Skin of body (tissue), 2 donors: ENCODE measurements around the gene NTF4. TPM values are rescaled to one million over a fixed set of nuclear protein-coding genes. Genes with fewer than 3 reads are reported as not detected.

Experiments
- DNase-seq: peaks from one replicate; lab custom pipeline; 2025; lab: John Stamatoyannopoulos, UW
- total RNA-seq: library from RNA; depleted of rRNA; stranded (reverse); fragments of >200 nt; gene quantifications from one replicate; pipeline ENCODE4 v1.2.3, GENCODE V29; 2014

The NTF4 gene
- total RNA-seq = 1.9 TPM

DNA sequence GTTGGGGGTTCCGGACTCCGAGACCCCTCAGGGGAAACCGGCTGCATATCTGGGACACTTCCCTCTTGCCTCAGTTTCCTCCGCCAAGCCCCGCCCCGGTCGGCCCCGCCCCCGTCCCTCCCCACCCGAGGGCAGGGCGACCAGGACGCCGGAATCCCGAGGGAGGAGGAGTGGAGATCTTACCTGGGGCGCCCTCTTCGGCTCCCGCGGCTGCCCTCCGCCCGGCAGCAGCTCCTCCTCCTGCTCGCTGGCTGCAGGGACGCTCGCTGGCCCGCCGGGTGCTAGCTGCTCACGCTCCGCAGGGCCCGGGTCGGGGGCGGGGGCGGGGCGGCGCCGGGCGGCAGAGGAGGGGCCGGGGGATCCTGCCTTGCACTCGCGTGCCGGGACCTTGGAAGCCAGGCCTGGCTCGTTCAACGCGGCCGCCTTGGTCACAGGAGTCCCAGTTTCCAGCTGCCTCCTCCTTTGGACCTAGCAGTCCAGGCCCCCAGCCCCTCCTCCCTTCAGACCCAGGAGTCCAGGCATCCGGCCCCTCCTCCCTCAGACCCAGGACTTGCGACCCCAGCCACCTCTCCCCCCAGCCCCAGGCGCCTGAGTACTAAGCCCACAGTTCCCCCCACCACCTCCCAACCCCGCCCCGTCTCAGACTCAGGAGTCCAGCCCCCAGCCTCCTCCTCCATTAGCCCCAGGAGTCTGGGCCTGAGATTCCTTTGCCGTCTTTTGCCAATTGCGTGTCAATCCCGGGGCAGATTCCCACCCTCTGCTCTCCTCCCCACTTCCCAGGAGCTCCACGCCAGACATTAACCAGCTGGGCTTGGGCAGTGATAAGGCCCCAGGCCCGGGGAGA, at the start of gene NTF4:
TSS of gene NTF4 (minus strand) at position 51 of the 844 bp plus-strand sequence. CDS start 2,821 bp downstream, outside the sequence.
- no peak for DNase-seq

- peak; percentile 39 for DNase-seq
Observed at GRCh38 chr19:49113762-49114629, 49.4 kb upstream of the NTF4 start, which contains the start of gene LIN7B. LIN7B (plus strand) TSS chr19:49114370; CDS start chr19:49114405, 35 bp downstream.

DNA sequence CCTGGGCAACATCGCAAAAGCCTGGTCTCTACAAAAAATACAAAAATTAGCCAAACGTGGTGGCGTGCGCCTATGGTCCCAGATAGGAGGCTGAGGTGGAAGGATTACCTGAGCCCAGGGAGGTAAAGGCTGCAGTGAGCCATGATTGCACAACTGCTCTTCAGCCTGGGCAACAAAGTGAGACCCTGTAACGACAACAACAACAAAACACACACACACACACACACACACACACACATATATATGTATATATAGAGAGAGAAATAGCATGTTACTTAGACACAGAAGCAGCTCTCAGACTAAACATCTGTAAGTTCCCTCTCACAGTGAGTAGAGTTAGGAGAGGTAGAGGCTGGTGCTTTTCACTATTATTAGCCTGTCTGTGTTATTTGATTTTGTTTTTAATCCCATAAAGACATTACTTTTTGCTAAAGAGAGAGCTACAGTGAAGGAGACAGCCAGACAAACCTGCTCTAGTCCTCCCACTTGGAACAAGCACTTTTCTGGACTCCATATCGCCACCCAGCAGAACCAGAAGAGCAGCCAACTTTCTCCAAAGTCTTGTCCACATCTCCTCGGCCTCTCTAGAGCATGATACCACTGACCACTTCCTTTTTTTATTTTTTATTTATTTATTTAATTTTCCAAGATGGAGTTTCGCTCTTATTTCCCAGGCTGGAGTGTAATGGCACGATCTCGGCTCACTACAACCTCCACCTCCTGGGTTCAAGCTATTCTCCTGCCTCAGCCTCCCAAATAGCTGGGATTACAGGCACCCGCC, 46.8 kb upstream of the NTF4 start:
- DNase-seq = no peak

GRCh38 chr19:49110567-49110966, 45.9 kb upstream of the NTF4 start:
- DNase-seq = no peak

DNA sequence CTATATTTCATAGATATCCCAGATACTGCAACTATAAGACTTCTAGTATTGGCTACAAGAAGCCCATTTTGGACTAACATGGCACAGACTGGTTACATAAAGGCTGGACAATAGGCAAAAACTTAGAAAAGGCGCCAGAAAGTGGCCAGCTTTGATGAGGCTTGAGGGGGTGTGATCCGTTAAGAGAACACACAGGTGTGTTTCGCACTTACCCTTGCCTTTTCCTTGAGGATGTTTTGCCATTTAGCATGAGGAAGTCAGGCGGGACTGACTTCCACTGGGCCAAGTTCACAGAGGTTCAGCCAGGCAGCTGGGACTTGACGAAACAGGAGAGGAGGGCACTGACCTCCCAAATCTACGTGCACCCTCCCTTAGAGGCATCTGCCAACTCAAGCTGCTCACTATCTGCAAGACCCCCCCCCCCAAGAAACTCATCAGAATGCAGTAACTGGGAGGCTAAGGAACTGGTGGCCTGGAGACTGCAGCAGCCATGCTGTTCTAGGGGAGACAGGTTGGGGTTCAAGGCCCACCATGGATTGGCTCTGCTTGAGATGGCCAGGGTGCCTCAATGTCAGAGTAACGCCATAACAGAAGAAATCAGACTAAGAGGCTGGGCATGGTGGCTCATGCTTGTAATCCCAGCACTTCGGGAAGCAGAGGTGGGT, 45.1 kb upstream of the NTF4 start:
- no peak for DNase-seq

GRCh38 chr19:49109051-49109450, 44.4 kb upstream of the NTF4 start:
- DNase-seq = no peak

DNA sequence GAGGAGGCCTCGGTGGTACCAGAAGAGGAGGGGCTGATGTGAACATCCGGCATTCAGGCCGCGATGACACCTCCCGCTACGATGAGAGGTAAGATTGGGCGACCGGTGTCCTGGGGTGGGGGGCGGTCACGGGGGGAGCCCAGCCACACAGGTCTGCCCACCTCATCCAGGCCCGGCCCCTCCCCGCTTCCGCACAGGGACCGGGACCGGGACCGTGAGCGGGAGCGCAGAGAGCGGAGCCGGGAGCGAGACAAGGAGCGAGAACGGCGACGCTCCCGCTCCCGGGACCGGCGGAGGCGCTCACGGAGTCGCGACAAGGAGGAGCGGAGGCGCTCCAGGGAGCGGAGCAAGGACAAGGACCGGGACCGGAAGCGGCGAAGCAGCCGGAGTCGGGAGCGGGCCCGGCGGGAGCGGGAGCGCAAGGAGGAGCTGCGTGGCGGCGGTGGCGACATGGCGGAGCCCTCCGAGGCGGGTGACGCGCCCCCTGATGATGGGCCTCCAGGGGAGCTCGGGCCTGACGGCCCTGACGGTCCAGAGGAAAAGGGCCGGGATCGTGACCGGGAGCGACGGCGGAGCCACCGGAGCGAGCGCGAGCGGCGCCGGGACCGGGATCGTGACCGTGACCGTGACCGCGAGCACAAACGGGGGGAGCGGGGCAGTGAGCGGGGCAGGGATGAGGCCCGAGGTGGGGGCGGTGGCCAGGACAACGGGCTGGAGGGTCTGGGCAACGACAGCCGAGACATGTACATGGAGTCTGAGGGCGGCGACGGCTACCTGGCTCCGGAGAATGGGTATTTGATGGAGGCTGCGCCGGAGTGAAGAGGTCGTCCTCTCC, 43.2 kb upstream of the NTF4 start:
- DNase-seq = no peak

- no peak for DNase-seq
Observed at GRCh38 chr19:49106648-49107135, 42.1 kb upstream of the NTF4 start.

GRCh38 chr19:49104229-49104864, 39.7 kb upstream of the NTF4 start:
- peak; percentile 28 for DNase-seq

DNA sequence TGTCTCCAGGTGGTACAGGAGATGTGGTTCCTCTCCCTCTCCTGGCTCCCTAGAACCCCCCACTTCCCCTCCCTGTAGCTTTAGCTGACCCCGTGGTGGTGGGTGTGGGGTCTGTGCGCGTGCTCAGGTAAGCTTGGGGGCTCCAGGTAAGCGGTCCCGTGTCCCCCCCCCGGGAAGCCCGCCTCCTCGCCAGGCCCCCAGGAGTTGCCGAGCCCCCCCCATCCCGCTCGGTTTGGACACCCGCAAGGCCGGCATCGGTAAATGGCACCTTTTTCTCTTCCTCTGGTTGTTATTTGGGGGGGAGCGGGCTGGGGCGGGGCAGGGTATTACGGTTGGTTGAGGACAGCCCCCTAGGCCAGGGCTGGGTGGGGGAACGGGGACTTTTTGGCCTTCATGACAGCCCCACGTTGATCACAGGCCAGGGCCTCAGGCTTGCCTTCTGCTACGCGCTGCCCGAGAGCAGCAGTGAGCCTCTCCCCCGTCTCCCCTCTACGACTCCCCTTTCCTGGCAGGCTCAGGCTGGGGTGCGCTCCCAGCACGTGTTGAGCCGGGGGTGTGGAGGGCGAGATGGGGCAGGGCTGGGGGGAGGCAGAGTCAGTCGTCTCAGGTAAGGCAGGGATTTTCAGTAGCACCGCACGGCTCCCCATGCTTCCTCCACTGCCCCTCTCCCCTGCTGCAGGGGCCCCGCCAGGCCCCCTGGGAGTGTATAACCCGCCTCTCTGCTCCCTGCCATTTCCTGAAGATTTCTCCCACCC, 38.9 kb upstream of the NTF4 start:
- no peak for DNase-seq

DNA sequence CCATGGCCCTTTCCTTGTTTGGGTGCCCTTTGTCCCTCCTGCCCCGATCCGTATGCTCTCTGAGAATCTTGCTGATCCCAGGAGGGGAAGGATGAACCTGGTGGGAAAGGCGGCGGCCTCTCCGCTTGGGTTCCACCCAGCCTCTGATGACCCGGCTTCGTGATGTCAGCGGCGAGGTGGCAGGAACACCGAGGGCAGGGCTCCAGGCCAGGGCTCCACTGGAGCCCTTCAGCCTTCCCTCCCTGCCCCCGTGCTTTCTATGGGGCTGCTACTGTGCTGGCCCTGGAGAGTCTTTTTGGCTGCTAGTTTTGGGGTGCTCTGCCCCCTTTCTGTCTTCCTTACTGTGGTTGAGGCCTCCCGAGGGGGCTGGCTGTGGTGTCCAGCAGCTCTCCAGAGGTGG, 37.7 kb upstream of the NTF4 start:
- no peak for DNase-seq

DNA sequence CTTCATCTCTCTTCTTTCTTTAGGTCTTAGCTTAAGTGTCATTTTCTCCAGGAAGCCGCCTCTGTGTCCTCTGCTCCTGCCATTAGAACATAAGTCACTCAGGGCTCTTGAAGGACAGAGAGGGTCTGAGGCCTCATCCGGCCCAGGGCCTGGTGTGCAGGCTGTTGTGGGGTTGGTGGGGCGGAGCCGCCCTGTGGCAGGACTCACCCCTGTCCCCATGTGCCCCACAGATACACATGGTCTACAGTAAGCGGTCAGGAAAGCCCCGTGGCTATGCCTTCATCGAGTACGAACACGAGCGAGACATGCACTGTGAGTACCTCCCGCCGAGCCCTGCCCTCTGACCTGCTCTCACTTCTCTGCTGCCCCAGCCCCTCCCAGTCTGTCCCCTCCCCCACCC, 36.5 kb upstream of the NTF4 start:
- DNase-seq = no peak

DNA sequence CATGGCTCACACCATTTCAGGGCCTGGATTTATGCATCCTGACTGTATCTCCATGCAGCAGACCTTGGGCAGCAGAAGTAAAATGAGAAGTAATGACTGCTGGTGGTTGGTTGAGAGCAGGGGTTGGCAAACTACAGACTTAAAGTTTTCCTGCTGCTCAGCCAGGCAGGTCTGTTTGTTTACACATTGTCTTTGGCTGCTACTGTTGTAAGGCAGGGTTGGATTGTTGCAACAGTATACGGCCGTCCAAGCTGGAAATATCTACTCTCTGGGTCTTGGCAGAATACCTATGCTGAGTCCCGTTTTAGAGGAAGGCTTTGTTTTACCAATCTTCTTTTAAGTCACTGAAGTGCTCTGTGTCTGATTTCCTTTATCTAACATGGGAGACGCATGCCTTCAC, 34.2 kb upstream of the NTF4 start:
- DNase-seq = no peak

GRCh38 chr19:49097453-49098288, 33.1 kb upstream of the NTF4 start:
- peak; percentile 36 for DNase-seq

- no peak for DNase-seq
Observed at GRCh38 chr19:49094505-49095482, 30.2 kb upstream of the NTF4 start.

- no peak for DNase-seq
Observed at GRCh38 chr19:49092686-49093085, 28.1 kb upstream of the NTF4 start.
